GM18519 (cell line): ENCODE results near the gene BSX.

Experiments
- ATAC-seq: cut with Tn5 transposase; IDR thresholded peaks from one replicate; pipeline ENCODE4 v1.9.1; 2021; ENCODE audit warnings: mild to moderate bottlenecking, moderate library complexity; ENCODE audit not compliant: unreplicated experiment, low FRiP score

Gene BSX

DNA sequence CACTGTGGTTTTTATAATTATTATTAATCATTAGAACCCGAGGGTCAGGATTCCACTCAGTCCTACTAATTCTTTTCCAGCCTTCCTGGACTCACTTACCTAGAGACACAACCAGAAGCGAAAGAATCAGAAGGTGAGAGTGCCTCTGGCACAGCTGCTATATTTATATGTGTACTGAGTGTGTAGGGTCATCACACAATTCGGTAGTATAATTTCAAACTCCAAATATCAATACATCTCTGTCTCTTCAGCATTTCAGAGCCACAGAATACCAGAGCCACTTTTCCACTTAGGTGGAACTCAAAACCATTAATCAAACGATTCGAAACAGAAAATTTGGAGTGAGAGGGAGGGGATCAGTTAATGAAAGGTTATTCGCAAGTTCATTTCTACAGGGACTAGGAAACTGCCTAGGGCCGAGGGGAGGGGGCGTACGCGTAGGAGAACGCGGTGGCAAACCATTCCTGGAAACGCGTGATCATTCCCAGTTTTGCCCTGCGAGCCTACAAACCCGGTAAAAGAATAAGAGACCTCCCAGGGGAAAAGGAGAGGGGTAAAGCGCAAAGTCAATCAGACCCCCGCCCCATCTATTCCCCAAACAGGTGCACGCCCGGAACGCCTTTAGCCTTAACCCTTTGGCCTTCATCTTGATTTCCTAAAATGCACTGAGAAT is 5.4 kb downstream of the BSX start:
- no peak for ATAC-seq

DNA sequence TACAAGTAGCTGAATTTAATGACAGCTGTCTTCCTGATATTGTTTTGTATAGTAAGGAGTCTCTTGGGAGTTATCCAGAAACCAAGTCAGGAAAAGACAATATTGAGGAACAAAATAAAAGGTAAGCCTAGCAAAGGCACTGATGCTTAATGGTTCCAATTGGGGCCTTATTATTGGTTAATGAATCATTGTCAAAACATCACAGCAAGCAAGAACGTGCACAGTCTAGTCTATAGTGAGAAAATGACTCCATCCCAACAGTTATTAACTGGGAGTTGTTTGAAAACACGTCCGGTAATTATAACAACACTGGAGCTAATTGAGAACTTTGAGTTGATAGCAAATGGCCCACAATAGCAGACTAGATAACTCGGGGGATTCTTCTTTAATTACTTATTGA is 17.7 kb downstream of the BSX start:
- ATAC-seq, result no peak

DNA sequence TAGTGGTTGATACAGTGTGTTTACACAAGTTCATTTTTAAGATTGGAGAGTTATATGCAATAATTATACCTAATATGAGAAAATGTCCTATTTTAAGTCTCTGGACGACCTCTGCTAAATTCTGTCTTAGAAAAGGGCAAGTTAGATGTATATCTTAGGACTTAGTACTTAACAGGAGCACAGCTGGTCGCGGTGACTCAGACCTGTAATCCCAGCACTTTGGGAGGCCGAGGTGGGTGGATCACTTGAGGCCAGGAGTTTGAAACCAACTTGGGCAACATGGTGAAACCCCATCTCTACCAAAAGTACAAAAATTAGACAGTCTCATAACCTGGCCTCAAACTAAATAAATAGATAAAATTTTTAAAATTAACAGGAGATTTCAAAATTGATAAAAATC is 27.2 kb downstream of the BSX start:
- no peak for ATAC-seq

DNA sequence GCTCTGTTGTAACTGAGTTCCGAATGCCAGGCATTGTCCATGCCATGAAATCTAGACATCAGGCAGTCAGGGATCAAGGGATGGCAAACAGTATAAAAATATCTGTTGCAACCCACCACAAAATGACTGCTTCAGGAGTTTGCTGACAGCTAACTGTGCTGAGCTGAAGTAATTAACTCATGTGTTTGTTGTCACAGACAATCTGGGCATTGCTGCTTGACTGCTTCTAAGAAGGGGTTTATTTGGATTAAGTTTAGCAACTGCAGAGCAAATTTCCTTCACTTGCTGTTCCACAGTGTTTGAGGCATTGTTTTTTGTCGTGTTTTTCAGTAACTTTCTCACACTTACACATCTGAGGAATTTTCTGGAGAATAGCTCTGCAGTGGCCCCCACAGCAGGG is 30.4 kb downstream of the BSX start:
- no peak for ATAC-seq

DNA sequence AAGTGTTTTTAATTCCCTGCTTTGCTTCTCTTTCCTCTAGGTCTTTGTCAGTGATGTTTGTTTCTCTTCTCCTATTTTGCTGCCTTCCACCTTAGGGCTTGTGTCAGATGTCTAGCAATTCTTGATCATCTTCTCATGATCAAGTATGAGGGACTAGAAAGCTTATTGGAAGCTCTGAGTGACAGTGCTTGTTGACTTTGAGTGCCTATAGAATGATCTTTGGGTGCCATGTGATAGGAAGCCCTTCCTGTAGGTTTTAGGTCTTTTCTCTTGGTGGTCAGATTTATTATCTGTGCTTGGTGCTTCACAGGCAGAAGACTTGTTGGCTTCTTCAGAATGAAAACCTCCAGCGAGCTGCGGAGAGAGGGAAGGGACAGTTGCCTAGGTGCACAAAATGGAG is 43.1 kb downstream of the BSX start:
- ATAC-seq, result no peak

DNA sequence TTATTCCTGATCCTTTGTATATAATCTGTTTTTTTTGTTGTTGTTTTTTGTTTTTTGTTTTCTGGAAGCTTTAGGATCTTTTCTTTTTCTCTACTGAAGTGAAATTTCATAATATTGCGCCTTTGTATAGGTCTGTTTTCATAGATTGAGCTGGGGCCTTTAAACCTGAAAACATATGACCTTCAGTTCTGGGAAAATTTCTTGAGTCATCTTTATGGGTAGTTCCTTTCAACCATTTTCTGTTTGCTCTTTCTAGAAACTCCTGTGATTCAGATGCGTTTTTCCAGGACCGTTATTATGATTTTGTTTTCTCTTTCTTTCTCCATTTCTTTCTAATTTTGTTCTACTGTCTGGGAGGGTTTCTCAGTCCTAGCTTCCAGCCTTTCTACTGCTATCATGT is 43.7 kb downstream of the BSX start:
- no peak for ATAC-seq

DNA sequence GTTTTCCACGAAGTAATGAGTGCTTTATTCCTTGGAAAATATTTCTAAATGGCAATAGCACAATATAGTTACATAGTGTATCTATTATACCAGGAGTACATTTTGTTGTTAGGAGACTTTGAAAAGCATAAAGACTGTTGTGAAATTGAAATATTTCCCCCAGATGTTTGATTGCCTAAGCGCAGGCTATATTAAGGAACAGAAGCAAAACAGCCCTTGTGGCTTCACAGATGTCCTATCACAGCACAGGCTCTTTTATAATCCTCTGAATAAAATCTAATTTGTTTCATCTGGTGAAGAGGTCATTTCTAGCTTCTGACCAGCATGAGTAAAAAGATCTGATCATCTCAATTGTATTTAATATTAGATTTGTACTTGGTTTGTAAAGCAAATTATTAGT is 48.2 kb downstream of the BSX start:
- ATAC-seq, result no peak

DNA sequence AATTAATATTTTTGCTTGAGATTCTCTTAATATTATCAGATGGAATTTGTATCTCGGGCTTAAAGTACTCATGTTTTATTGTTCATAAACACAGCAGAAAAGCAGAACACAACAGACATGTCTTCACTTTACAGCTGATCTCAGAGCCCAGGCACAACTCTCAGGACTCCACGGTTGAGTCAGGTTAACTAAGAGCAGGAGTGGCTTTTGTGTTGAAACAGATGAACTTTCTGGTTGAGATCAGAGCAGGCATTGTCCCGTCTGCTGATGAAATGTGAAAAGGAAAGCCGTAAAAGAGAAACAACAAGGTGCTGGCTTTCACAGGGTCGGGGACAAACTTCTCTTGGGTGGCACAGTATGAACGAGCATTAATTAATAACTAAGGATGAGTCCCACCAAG is 50.1 kb downstream of the BSX start:
- no peak for ATAC-seq
